GM15510 (cell line): ENCODE measurements around the gene CD300C.

Experiments used
- POLR2A ChIP-seq: IDR thresholded peaks from 3 replicates; pipeline ENCODE4 v1.6.1; 2011; ENCODE audit warnings: borderline replicate concordance; ENCODE audit not compliant: insufficient read length; ENCODE audit errors: extremely low read depth

CD300C gene

GRCh38 chr17:74545843-74546230 is at the start of gene CD300C:
Gene CD300C (minus strand): TSS chr17:74546115. CDS start chr17:74545782, 333 bp downstream.
- no peak for TF ChIP-seq POLR2A

- no peak for TF ChIP-seq POLR2A
Measured at GRCh38 chr17:74595037-74595750, 49.3 kb upstream of the CD300C start.

GRCh38 chr17:74592087-74592990 is 46.4 kb upstream of the CD300C start, which contains the start of gene CD300LD:
Gene CD300LD (minus strand): TSS chr17:74592283. CDS start chr17:74592202, 81 bp downstream.
- TF ChIP-seq POLR2A: no peak

- TF ChIP-seq POLR2A: no peak
Measured at GRCh38 chr17:74591503-74591902, 45.6 kb upstream of the CD300C start.

- TF ChIP-seq POLR2A: no peak
Measured at GRCh38 chr17:74585711-74586110, 39.8 kb upstream of the CD300C start.

- no peak for TF ChIP-seq POLR2A
Measured at GRCh38 chr17:74584292-74585060, 38.6 kb upstream of the CD300C start.

- TF ChIP-seq POLR2A: no peak
Measured at GRCh38 chr17:74582633-74583032, 36.7 kb upstream of the CD300C start.

GRCh38 chr17:74579900-74580299 is 34.0 kb upstream of the CD300C start:
- TF ChIP-seq POLR2A: no peak

- TF ChIP-seq POLR2A: no peak
Measured at GRCh38 chr17:74578979-74579378, 33.1 kb upstream of the CD300C start.

- no peak for TF ChIP-seq POLR2A
Measured at GRCh38 chr17:74574489-74575142, 28.7 kb upstream of the CD300C start.

GRCh38 chr17:74573169-74573568 is 27.3 kb upstream of the CD300C start:
- no peak for TF ChIP-seq POLR2A

GRCh38 chr17:74571621-74572270 is 25.8 kb upstream of the CD300C start:
- TF ChIP-seq POLR2A: no peak

- TF ChIP-seq POLR2A: no peak
Measured at GRCh38 chr17:74569020-74570003, 23.4 kb upstream of the CD300C start.

GRCh38 chr17:74568106-74568873 is 22.4 kb upstream of the CD300C start:
- TF ChIP-seq POLR2A: no peak
